HCT116 (cell line): ENCODE results near the gene TAF9. TPM values are rescaled to one million over a fixed set of nuclear protein-coding genes. Genes with fewer than 3 reads are reported as not detected.

Source experiments
- ATAC-seq: fragments of 200-7000 bp; cut with Tn5 transposase; 2 replicates; pipeline ENCODE4 v1.9.1; 2020; ENCODE audit warnings: mild to moderate bottlenecking, moderate library complexity
- BruUV-seq: library from RNA; stranded (reverse); fragments of 400-500 nt; replicated peaks from 2 replicates; lab custom pipeline; 2021; lab: Mats Ljungman, UMichigan
- CTCF ChIA-PET: fragments of 300-600 bp; sonication (Branson Sonifier 250); formaldehyde crosslinking; loops from one replicate; lab custom pipeline; 2021; ENCODE audit warnings: antibody characterized with exemption; lab: Charles Lee
- POLR2A ChIA-PET: fragments of 300-600, 350-600 bp; sonication (Branson Sonifier 250); formaldehyde crosslinking; loops from one replicate; lab custom pipeline; 2021; ENCODE audit warnings: antibody characterized with exemption; lab: Charles Lee
- RAD21 ChIA-PET, 2 experiments: fragments of 300-600 bp; sonication (Branson Sonifier 250); formaldehyde crosslinking; loops; one replicate each; lab custom pipeline; 2023; ENCODE audit warnings: low total read pairs in 2 of 2; ENCODE audit not compliant: uncharacterized antibody in 2 of 2, unreplicated experiment in 2 of 2, low non-redundant PET in 1 of 2; lab: Charles Lee
- DNase-seq: peaks from one replicate; pipeline ENCODE4 v3.0.0-alpha.2; 2010; ENCODE audit warnings: low read depth, low spot score
- H2AFZ ChIP-seq: fragments of 200-600 bp; shearing (Covaris generic), sonication (generic); 2 replicates; pipeline ENCODE4 v1.6.1; 2017; ENCODE audit warnings: low read depth, mixed run types, mixed read lengths, antibody characterized with exemption, low read length; ENCODE audit not compliant: poor library complexity, severe bottlenecking
- H3K27ac ChIP-seq: 2 replicates; pipeline ENCODE4 v1.5.1; 2012; ENCODE audit warnings: low read depth, low read length
- H3K27me3 ChIP-seq: fragments of 200-600 bp; sonication (generic); 2 replicates; pipeline ENCODE4 v1.6.1; 2016; ENCODE audit warnings: mixed run types, low read length, mixed read lengths; ENCODE audit not compliant: insufficient read depth
- H3K36me3 ChIP-seq, 2 experiments: fragments of 200-500 bp in 1 of 2; fragments of 200-600 bp in 1 of 2; sonication (Bioruptor generic) in 1 of 2; sonication (generic) in 1 of 2; 2 replicates each; pipeline versions ENCODE4 v1.5.1 to v1.6.1; 2014 to 2016; ENCODE audit warnings: low read length in 2 of 2, inconsistent platforms in 1 of 2, mixed read lengths in 1 of 2, mixed run types in 1 of 2; ENCODE audit not compliant: insufficient read depth in 2 of 2, control insufficient read depth in 1 of 2
- H3K4me1 ChIP-seq, 2 experiments: fragments of 200-600 bp in 1 of 2; sonication (generic) in 1 of 2; 2 replicates each; pipeline versions ENCODE4 v1.5.1 to v1.6.1; 2012 to 2017; ENCODE audit warnings: low read length in 2 of 2, inconsistent platforms in 1 of 2, mild to moderate bottlenecking in 1 of 2, mixed read lengths in 1 of 2, mixed run types in 1 of 2, moderate library complexity in 1 of 2; ENCODE audit not compliant: insufficient read depth in 2 of 2, control insufficient read depth in 1 of 2
- H3K4me2 ChIP-seq: fragments of 200-600 bp; sonication (generic); 2 replicates; pipeline ENCODE4 v1.6.1; 2017; ENCODE audit warnings: mixed run types, low read length, mixed read lengths
- H3K4me3 ChIP-seq, 2 experiments: fragments of 200-600 bp in 1 of 2; sonication (generic) in 1 of 2; replicated peaks in 1 of 2; 2 replicates each; pipeline ENCODE4 v1.5.1; 2011 to 2016; ENCODE audit warnings: low read length in 2 of 2, control low read depth in 1 of 2, low read depth in 1 of 2, mild to moderate bottlenecking in 1 of 2, mixed read lengths in 1 of 2, mixed run types in 1 of 2
- H3K79me2 ChIP-seq: fragments of 200-600 bp; sonication (generic); 2 replicates; pipeline ENCODE4 v1.6.1; 2017; ENCODE audit warnings: mild to moderate bottlenecking, mixed run types, low read length, moderate library complexity, mixed read lengths; ENCODE audit not compliant: insufficient read depth
- H3K9ac ChIP-seq: fragments of 200-600 bp; sonication (generic); 2 replicates; pipeline ENCODE4 v1.6.1; 2016; ENCODE audit warnings: low read length, mixed read lengths
- H3K9me2 ChIP-seq: fragments of 200-600 bp; sonication (generic), shearing (Covaris generic); 2 replicates; pipeline ENCODE4 v1.6.1; 2017; ENCODE audit warnings: mixed run types, mild to moderate bottlenecking, moderate library complexity; ENCODE audit not compliant: insufficient read depth
- H3K9me3 ChIP-seq, 2 experiments: fragments of 200-500 bp in 1 of 2; fragments of 200-600 bp in 1 of 2; sonication (Bioruptor generic) in 1 of 2; sonication (generic) in 1 of 2; 2 replicates each; pipeline ENCODE4 v1.6.1; 2014 to 2017; ENCODE audit warnings: low read length in 2 of 2, mixed read lengths in 2 of 2, inconsistent platforms in 1 of 2, low read depth in 1 of 2, mild to moderate bottlenecking in 1 of 2, mixed run types in 1 of 2, moderate library complexity in 1 of 2; ENCODE audit not compliant: control insufficient read depth in 1 of 2, insufficient read depth in 1 of 2
- H4K20me1 ChIP-seq: fragments of 200-600 bp; sonication (generic), shearing (Covaris generic); 2 replicates; pipeline ENCODE4 v1.6.1; 2017; ENCODE audit warnings: mixed run types, mild to moderate bottlenecking, moderate library complexity; ENCODE audit not compliant: insufficient read depth
- CBX3 ChIP-seq: IDR thresholded peaks from 2 replicates; pipeline ENCODE4 v1.6.1; 2012; ENCODE audit warnings: low read depth
- CEBPB ChIP-seq: IDR thresholded peaks from 2 replicates; pipeline ENCODE4 v1.6.1; 2012; ENCODE audit warnings: low read depth
- ELF1 ChIP-seq: IDR thresholded peaks from 2 replicates; pipeline ENCODE4 v1.6.1; 2012; ENCODE audit warnings: low read depth, borderline replicate concordance
- EZH2 ChIP-seq: fragments of 200-600 bp; sonication (generic); IDR thresholded peaks from 2 replicates; pipeline ENCODE4 v1.6.1; 2017; ENCODE audit warnings: antibody characterized with exemption, mixed run types
- EZH2phosphoT487 ChIP-seq: fragments of 200-600 bp; IDR thresholded peaks from 2 replicates; pipeline ENCODE4 v1.6.1; 2018; ENCODE audit warnings: antibody characterized with exemption, borderline replicate concordance
- FOSL1 ChIP-seq: IDR thresholded peaks from 2 replicates; pipeline ENCODE4 v1.6.1; 2012; ENCODE audit warnings: low read depth
- JUND ChIP-seq: IDR thresholded peaks from 2 replicates; pipeline ENCODE4 v1.6.1; 2012
- POLR2A ChIP-seq: IDR thresholded peaks from 2 replicates; pipeline ENCODE4 v1.7.0; 2011; ENCODE audit warnings: borderline replicate concordance; ENCODE audit not compliant: insufficient read depth, insufficient read length; ENCODE audit errors: extremely low read depth
- POLR2AphosphoS5 ChIP-seq: IDR thresholded peaks from 2 replicates; pipeline ENCODE4 v1.6.1; 2011; ENCODE audit warnings: mild to moderate bottlenecking, low read depth, low read length, moderate library complexity
- RAD21 ChIP-seq: IDR thresholded peaks from 2 replicates; pipeline ENCODE4 v1.6.1; 2012; ENCODE audit warnings: low read depth, mild to moderate bottlenecking
- SIN3A ChIP-seq: IDR thresholded peaks from 2 replicates; pipeline ENCODE4 v1.6.1; 2012; ENCODE audit warnings: low read depth
- SP1 ChIP-seq: IDR thresholded peaks from 2 replicates; pipeline ENCODE4 v1.6.1; 2012; ENCODE audit warnings: low read depth
- SRF ChIP-seq: IDR thresholded peaks from 2 replicates; pipeline ENCODE4 v1.6.1; 2012; ENCODE audit warnings: low read depth
- TCF7L2 ChIP-seq: IDR thresholded peaks from 2 replicates; pipeline ENCODE4 v1.7.0; 2011; ENCODE audit warnings: borderline replicate concordance, inconsistent platforms; ENCODE audit not compliant: insufficient read depth, insufficient read length; ENCODE audit errors: extremely low read depth
- YY1 ChIP-seq: IDR thresholded peaks from 2 replicates; pipeline ENCODE4 v1.6.1; 2011; ENCODE audit warnings: low read length, low read depth, moderate library complexity, mild to moderate bottlenecking; ENCODE audit not compliant: insufficient replicate concordance; ENCODE audit errors: extremely low read depth
- ZFX ChIP-seq: fragments of 450-650 bp; IDR thresholded peaks from 2 replicates; pipeline ENCODE4 v1.6.1; 2017
- intact Hi-C: fragments of 100-400 bp; cut with micrococcal nuclease; formaldehyde crosslinking; loops from 2 replicates; pipeline ENCODE4 v1.10.0; 2022
- total RNA-seq: library from RNA; stranded (reverse); gene quantifications from one replicate; pipeline ENCODE4 v1.2.1, GENCODE V29; 2021; ENCODE audit not compliant: unreplicated experiment
- TF ChIP-seq, protein P1 (sequence below): IDR thresholded peaks from 2 replicates; pipeline ENCODE4 v1.6.1; 2012
- TF ChIP-seq, protein P2 (sequence below), 3 experiments: fragments of 200-600 bp in 1 of 3; sonication (generic) in 1 of 3; IDR thresholded peaks in 2 of 3; conservative IDR thresholded peaks in 1 of 3; 2 replicates each; pipeline ENCODE4 v1.5.1; 2012 to 2017; ENCODE audit warnings: low read depth in 2 of 3, low read length in 2 of 3, antibody characterized with exemption in 1 of 3, borderline replicate concordance in 1 of 3, control low read depth in 1 of 3, mild to moderate bottlenecking in 1 of 3, mixed read lengths in 1 of 3, mixed run types in 1 of 3, moderate library complexity in 1 of 3; ENCODE audit not compliant: insufficient read depth in 1 of 3
- TF ChIP-seq, protein P3 (sequence below): IDR thresholded peaks from 2 replicates; pipeline ENCODE4 v1.6.1; 2012; ENCODE audit warnings: low read depth

The TAF9 gene
- total RNA-seq, 1 experiment from 2014 or later: 92.0 TPM

DNA sequence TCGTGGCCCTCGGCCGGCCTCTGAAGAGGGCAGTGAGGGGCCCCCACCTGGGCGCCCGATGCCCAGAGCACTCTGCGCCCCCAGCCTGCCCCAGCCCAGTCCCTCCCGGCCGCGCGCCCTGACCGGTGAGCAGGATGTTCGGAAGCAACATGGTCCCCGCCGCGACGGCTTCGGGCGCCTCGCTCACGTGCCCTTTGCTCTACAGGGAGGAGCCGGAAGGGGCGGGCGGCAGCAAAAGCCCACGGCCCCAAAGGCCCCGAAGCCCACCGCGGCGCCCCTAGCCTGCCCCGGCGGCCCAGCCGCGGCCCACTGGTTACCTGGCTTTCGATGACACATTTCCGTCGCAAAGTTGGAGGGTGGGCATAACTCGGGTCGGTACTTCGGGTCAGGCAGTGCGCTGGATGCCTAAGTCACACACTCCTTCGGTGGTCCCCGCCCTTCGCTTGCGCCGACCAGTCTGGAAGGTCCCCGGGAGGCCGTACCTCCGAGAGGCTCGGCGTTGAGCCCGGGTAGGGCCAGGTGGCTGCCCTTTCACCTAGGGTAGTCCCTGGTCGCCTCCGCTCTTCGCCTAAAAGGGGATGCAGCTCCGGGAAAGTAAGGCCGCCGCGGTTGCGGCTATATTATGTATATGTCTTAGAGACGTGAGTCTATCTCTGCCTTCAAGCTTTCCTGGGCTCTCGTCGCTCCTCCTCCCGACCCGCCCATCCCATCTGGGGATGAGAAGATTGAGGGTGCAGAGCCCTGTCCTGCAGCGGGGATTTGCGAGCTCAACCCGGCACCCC lies at the start of gene TAF9, which contains the start of the genes AK6 and RAD17 (continued):
- TF ChIP-seq EZH2phosphoT487: no peak
- TF ChIP-seq POLR2A: peak; percentile 88
- peak; percentile 56 for TF ChIP-seq ZFX
- TF ChIP-seq FOSL1: no peak
- TF ChIP-seq EZH2: no peak
- peak; percentile 49 for TF ChIP-seq ELF1
- 0 out of 2 replicates have a peak, but pooled peaks have one; percentile 63 for TF ChIP-seq CBX3
- peak; percentile 84 for TF ChIP-seq POLR2AphosphoS5

DNA sequence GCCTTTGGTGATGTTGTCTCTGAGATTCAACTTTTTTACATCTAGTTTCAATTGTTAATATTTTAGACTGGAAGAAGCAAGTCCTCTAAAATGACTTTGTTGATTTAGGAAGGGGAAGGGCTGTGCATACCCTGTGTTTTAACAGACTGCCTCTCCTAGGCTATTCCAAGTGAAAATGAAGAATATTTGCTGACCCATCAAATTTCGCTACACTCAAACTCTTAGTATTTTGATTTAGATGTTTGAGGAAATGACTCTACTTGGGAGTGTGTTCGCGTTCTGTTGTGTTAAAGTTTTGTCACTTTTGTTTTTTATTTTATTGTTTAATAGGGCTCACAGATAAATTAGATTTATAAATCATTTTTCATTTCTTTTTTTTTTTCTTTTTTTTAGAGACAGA lies 49.2 kb upstream of the TAF9 start:
- no peak overlapping the region for H2AFZ ChIP-seq
- no peak overlapping the region for H3K4me3 ChIP-seq
- H3K4me1 ChIP-seq: peaks cover 5 to 17% of the 10 kb centered on the region in 2 experiments; a peak in 3 of 4 replicates
- no peaks in the 10 kb centered on the region for H4K20me1 ChIP-seq
- H3K79me2 ChIP-seq: peaks cover 28% of the 10 kb centered on the region
- CTCF ChIA-PET: no interaction called here
- H3K36me3 ChIP-seq: peaks cover 0 to 13% of the 10 kb centered on the region in 2 experiments; a peak in 1 of 4 replicates
- POLR2A ChIA-PET: no interaction called here
- H3K4me2 ChIP-seq: no peak overlapping the region
- DNase-seq (no peak), ATAC-seq (no peak)
- TF ChIP-seq EZH2: no peak
- TF ChIP-seq RAD21: no peak
- no peak for TF ChIP-seq TCF7L2
- TF ChIP-seq SP1: no peak
- no peak for TF ChIP-seq YY1
- TF ChIP-seq, protein P1, sequence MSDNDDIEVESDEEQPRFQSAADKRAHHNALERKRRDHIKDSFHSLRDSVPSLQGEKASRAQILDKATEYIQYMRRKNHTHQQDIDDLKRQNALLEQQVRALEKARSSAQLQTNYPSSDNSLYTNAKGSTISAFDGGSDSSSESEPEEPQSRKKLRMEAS: no peak
- no peak for TF ChIP-seq CEBPB
- no peak for TF ChIP-seq FOSL1
- no peak for TF ChIP-seq JUND
- TF ChIP-seq SIN3A: no peak
- TF ChIP-seq, protein P2, sequence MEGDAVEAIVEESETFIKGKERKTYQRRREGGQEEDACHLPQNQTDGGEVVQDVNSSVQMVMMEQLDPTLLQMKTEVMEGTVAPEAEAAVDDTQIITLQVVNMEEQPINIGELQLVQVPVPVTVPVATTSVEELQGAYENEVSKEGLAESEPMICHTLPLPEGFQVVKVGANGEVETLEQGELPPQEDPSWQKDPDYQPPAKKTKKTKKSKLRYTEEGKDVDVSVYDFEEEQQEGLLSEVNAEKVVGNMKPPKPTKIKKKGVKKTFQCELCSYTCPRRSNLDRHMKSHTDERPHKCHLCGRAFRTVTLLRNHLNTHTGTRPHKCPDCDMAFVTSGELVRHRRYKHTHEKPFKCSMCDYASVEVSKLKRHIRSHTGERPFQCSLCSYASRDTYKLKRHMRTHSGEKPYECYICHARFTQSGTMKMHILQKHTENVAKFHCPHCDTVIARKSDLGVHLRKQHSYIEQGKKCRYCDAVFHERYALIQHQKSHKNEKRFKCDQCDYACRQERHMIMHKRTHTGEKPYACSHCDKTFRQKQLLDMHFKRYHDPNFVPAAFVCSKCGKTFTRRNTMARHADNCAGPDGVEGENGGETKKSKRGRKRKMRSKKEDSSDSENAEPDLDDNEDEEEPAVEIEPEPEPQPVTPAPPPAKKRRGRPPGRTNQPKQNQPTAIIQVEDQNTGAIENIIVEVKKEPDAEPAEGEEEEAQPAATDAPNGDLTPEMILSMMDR (IDR thresholded peaks at IDR 0.05 in 2 of 3, conservative IDR thresholded peaks at IDR 0.05 in 1 of 3; ENCODE audit: borderline replicate concordance in 1 of 3, insufficient read depth in 1 of 3, low read depth in 2 of 3, low read length in 2 of 3): no peak
- no peak for TF ChIP-seq ZFX
- TF ChIP-seq, protein P3, sequence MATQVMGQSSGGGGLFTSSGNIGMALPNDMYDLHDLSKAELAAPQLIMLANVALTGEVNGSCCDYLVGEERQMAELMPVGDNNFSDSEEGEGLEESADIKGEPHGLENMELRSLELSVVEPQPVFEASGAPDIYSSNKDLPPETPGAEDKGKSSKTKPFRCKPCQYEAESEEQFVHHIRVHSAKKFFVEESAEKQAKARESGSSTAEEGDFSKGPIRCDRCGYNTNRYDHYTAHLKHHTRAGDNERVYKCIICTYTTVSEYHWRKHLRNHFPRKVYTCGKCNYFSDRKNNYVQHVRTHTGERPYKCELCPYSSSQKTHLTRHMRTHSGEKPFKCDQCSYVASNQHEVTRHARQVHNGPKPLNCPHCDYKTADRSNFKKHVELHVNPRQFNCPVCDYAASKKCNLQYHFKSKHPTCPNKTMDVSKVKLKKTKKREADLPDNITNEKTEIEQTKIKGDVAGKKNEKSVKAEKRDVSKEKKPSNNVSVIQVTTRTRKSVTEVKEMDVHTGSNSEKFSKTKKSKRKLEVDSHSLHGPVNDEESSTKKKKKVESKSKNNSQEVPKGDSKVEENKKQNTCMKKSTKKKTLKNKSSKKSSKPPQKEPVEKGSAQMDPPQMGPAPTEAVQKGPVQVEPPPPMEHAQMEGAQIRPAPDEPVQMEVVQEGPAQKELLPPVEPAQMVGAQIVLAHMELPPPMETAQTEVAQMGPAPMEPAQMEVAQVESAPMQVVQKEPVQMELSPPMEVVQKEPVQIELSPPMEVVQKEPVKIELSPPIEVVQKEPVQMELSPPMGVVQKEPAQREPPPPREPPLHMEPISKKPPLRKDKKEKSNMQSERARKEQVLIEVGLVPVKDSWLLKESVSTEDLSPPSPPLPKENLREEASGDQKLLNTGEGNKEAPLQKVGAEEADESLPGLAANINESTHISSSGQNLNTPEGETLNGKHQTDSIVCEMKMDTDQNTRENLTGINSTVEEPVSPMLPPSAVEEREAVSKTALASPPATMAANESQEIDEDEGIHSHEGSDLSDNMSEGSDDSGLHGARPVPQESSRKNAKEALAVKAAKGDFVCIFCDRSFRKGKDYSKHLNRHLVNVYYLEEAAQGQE: no peak
- no peak for TF ChIP-seq SRF
- no peak for TF ChIP-seq CBX3
- no peak for TF ChIP-seq ELF1
- no peaks in the 10 kb centered on the region for H3K9me2 ChIP-seq
- no peaks in the 10 kb centered on the region for H3K27me3 ChIP-seq
- intact Hi-C loops: no loop called here
- RAD21 ChIA-PET: no interaction called here
- no peak overlapping the region for H3K27ac ChIP-seq
- H3K9ac ChIP-seq: no peak overlapping the region
- no peaks in the 10 kb centered on the region for H3K9me3 ChIP-seq
- no TSS peak for BruUV-seq
